Measurements from ENCODE around the gene ATG2B.

- no peak for TF ChIP-seq POLR2AphosphoS5 (IDR thresholded peaks at IDR 0.05; ENCODE audit: borderline replicate concordance, low read depth, low read length)
- TF ChIP-seq EZH2 (IDR thresholded peaks at IDR 0.05), result no peak
- TF ChIP-seq FOXP2 (optimal IDR thresholded peaks at IDR 0.05; ENCODE audit: control extremely low read depth, extremely low read length, insufficient read depth), result no peak
These were observed 88.6 kb downstream of the ATG2B start for GRCh38 chr14:96274543-96274942.
